Suprapubic skin (tissue), 4 donors: ENCODE data around the gene PHLDA3. TPM values are rescaled to one million over a fixed set of nuclear protein-coding genes. Genes with fewer than 3 reads are reported as not detected.

Source experiments
- DNase-seq, 2 donors: peaks; one replicate each; pipeline ENCODE4 v3.0.0-alpha.2; 2019; ENCODE audit warnings: low spot score in 2 of 2
- H3K27ac ChIP-seq: fragments of 200-600 bp; sonication (generic); one replicate; pipeline ENCODE4 v1.5.1; 2019
- H3K27me3 ChIP-seq: fragments of 200-600 bp; sonication (generic); one replicate; pipeline ENCODE4 v1.5.1; 2019
- H3K36me3 ChIP-seq: fragments of 200-600 bp; sonication (generic); one replicate; pipeline ENCODE4 v1.5.1; 2019
- H3K4me1 ChIP-seq: fragments of 200-600 bp; sonication (generic); one replicate; pipeline ENCODE4 v1.5.1; 2019
- H3K4me3 ChIP-seq: fragments of 200-600 bp; sonication (generic); one replicate; pipeline ENCODE4 v1.5.1; 2019; ENCODE audit warnings: mild to moderate bottlenecking
- H3K9me3 ChIP-seq: fragments of 200-600 bp; sonication (generic); one replicate; pipeline ENCODE4 v1.5.1; 2019
- CTCF ChIP-seq, 2 donors: fragments of 200-600 bp in 1 of 2; fragments of 450-650 bp in 1 of 2; sonication (generic) in 1 of 2; IDR thresholded peaks; one replicate each; pipeline ENCODE4 v1.5.1; 2016 to 2019; ENCODE audit warnings: antibody characterized with exemption in 2 of 2, mild to moderate bottlenecking in 1 of 2, moderate library complexity in 1 of 2
- EP300 ChIP-seq: sonication (generic); formaldehyde crosslinking; IDR thresholded peaks from one replicate; pipeline ENCODE4 v1.6.1; 2017; ENCODE audit warnings: antibody characterized with exemption
- POLR2A ChIP-seq, 2 donors: fragments of 450-650 bp; IDR thresholded peaks; one replicate each; pipeline ENCODE4 v1.6.1; 2017; ENCODE audit warnings: antibody characterized with exemption in 2 of 2, mild to moderate bottlenecking in 2 of 2, moderate library complexity in 2 of 2
- POLR2AphosphoS5 ChIP-seq, 3 donors: sonication (generic); formaldehyde crosslinking; IDR thresholded peaks; one replicate each; pipeline ENCODE4 v1.6.1; 2017; ENCODE audit warnings: antibody characterized with exemption in 3 of 3
- WGBS: methylation state at CpG from one replicate; pipeline ENCODE4 v1.1.5; 2018; 5-methylcytosine and 5-hydroxymethylcytosine counted together
- total RNA-seq, 4 donors: library from RNA; depleted of rRNA; stranded (reverse); fragments of >200 nt; gene quantifications; one replicate each; pipeline ENCODE4 v1.1.0, GENCODE V29; 2016

PHLDA3 gene
- total RNA-seq, 4 donors from 2014 or later: 31.5 to 61.1 (median 44.5) TPM

- DNase-seq: no peak
- 90% methylated on average over 3 of the region's 3 CpGs for WGBS
- Histone ChIP-seq H3K36me3 (peaks cover 5% of the 10 kb centered on the region), H3K27ac (no peak overlapping the region), H3K27me3 (no peaks in the 10 kb centered on the region), H3K4me3 (no peak overlapping the region), H3K4me1 (peaks cover 88% of the 10 kb centered on the region), H3K9me3 (no peaks in the 10 kb centered on the region)
- no peak for TF ChIP-seq POLR2AphosphoS5 (IDR thresholded peaks at IDR 0.05)
- no peak for TF ChIP-seq POLR2A (IDR thresholded peaks at IDR 0.05)
- TF ChIP-seq EP300: no peak
- no peak for TF ChIP-seq CTCF (IDR thresholded peaks at IDR 0.05)
Observed at GRCh38 chr1:201499191-201499590, 30.2 kb upstream of the PHLDA3 start.

- peak overlapping the region; percentile 31 for H3K27ac ChIP-seq
- H3K4me1 ChIP-seq: peaks cover 88% of the 10 kb centered on the region
- no peak overlapping the region for H3K4me3 ChIP-seq
- WGBS: 96% methylated on average over 7 of the region's 8 CpGs
- H3K27me3 ChIP-seq: no peaks in the 10 kb centered on the region
- no peaks in the 10 kb centered on the region for H3K9me3 ChIP-seq
- H3K36me3 ChIP-seq: peaks cover 5% of the 10 kb centered on the region
- DNase-seq: no peak
- no peak for TF ChIP-seq POLR2AphosphoS5 (IDR thresholded peaks at IDR 0.05)
- TF ChIP-seq POLR2A (IDR thresholded peaks at IDR 0.05): no peak
- TF ChIP-seq CTCF (IDR thresholded peaks at IDR 0.05): no peak
- TF ChIP-seq EP300: no peak
Observed at GRCh38 chr1:201498621-201499020, 29.6 kb upstream of the PHLDA3 start.

- WGBS: 82% methylated on average over 16 of the region's 16 CpGs
- Histone ChIP-seq H3K4me1 (peaks cover 88% of the 10 kb centered on the region), H3K9me3 (no peaks in the 10 kb centered on the region), H3K36me3 (peaks cover 5% of the 10 kb centered on the region), H3K4me3 (no peak overlapping the region), H3K27me3 (no peaks in the 10 kb centered on the region), H3K27ac (peak overlapping the region; percentile 31)
- TF ChIP-seq EP300 (no peak), POLR2AphosphoS5 (IDR thresholded peaks at IDR 0.05) (no peak), CTCF (IDR thresholded peaks at IDR 0.05) (no peak), POLR2A (IDR thresholded peaks at IDR 0.05) (no peak)
- DNase-seq: no peak
Observed at GRCh38 chr1:201497935-201498509, 29.0 kb upstream of the PHLDA3 start.

GRCh38 chr1:201496296-201496690, 27.3 kb upstream of the PHLDA3 start:
- no peak for DNase-seq
- WGBS: 30% methylated on average over 8 of the region's 8 CpGs
- H3K4me3 ChIP-seq: peak overlapping the region; percentile 0

More at GRCh38 chr1:201496296-201496690, 27.3 kb upstream of the PHLDA3 start:
- H3K27ac ChIP-seq: peak overlapping the region; percentile 81
- H3K27me3 ChIP-seq: no peaks in the 10 kb centered on the region
- peaks cover 91% of the 10 kb centered on the region for H3K4me1 ChIP-seq
- TF ChIP-seq POLR2A (IDR thresholded peaks at IDR 0.05): no peak
- TF ChIP-seq EP300: no peak
- no peak for TF ChIP-seq CTCF (IDR thresholded peaks at IDR 0.05)
- TF ChIP-seq POLR2AphosphoS5 (IDR thresholded peaks at IDR 0.05): peak in 1 of 3 donors; percentile 4
- H3K36me3 ChIP-seq: peaks cover 5% of the 10 kb centered on the region
- H3K9me3 ChIP-seq: no peaks in the 10 kb centered on the region
